Measurements from ENCODE around the gene ABHD1. TPM values are rescaled to one million over a fixed set of nuclear protein-coding genes. Genes with fewer than 3 reads are reported as not detected.

The ABHD1 gene
- total and polyA plus RNA-seq, 2 experiments from 2014 or later: 0.38 to 0.55 TPM

DNA sequence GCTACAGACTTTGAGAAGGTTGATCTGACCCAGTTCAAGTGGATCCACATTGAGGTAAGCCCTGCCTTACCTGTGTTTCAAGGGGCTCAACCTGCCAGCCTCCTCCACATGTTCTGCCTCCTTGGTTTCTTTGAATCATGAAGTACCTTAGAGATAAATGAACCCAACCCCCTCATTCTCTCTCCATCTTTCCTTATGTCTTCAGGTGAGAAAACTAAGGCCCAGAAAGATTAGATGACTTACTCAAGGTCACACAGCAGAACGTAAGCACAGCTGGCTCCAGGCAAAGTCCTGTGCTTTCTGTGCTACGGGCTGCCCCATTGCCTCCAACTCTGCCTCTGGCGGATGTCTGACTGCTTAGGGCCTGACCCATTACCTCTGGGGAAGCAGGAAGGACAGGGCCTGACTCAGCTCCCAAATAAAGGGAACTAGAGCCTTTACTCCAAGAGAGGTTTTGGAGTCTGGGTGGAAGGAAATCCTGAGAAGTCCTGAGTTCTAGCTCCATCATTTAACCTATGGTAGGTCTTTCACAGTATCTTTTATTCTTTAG is 26.8 kb upstream of the ABHD1 start:
- no peak for DNase-seq (ENCODE audit: low spot score)
- Mint-ChIP-seq H3K27me3 (ENCODE audit: insufficient read depth, low read depth, poor library complexity) (peaks cover 24% of the 10 kb centered on the region), H3K27ac (no peak overlapping the region), H3K36me3 (ENCODE audit: low read depth) (no peaks in the 10 kb centered on the region; the same call in 2 of the 3 replicates), H3K9me3 (no peaks in the 10 kb centered on the region; the same call in 2 of the 3 replicates), H3K4me1 (peaks cover 9% of the 10 kb centered on the region), H3K4me3 (no peak overlapping the region)
- no peak overlapping the region for H2AFZ ChIP-seq
- H3K27me3 ChIP-seq (ENCODE audit: insufficient read depth): no peaks in the 10 kb centered on the region
- H3K4me1 ChIP-seq (ENCODE audit: insufficient read depth): peaks cover 4% of the 10 kb centered on the region; the same call in 1 of the 2 replicates
- no peaks in the 10 kb centered on the region; the same call in 1 of the 2 replicates for H4K20me1 ChIP-seq (replicated peaks; ENCODE audit: insufficient read depth)
- H3F3A ChIP-seq (replicated peaks; ENCODE audit: low read depth): no peaks in the 10 kb centered on the region
- no peaks in the 10 kb centered on the region for H3K9me2 ChIP-seq (ENCODE audit: insufficient read depth)
- H3K79me2 ChIP-seq (replicated peaks; ENCODE audit: insufficient read depth): no peaks in the 10 kb centered on the region
- H3K36me3 ChIP-seq (ENCODE audit: insufficient read depth): no peaks in the 10 kb centered on the region
- no peak overlapping the region for H3K4me3 ChIP-seq
- H3K27ac ChIP-seq (ENCODE audit: low read depth): no peak overlapping the region
- TF ChIP-seq ZNF331 (CRISPR knock-in tag; IDR thresholded peaks at IDR 0.05; ENCODE audit: low read depth) (no peak), NANOG (IDR thresholded peaks at IDR 0.05; ENCODE audit: borderline replicate concordance) (no peak), CREB1 (CRISPR knock-in tag; IDR thresholded peaks at IDR 0.05; ENCODE audit: low read depth) (no peak), EZH2 (IDR thresholded peaks at IDR 0.05; ENCODE audit: low read depth, unreplicated experiment) (no peak), JUNB (IDR thresholded peaks at IDR 0.05; ENCODE audit: unreplicated experiment) (no peak), STAT1 (IDR thresholded peaks at IDR 0.05; ENCODE audit: unreplicated experiment) (no peak)
- TF ChIP-seq, protein P1, sequence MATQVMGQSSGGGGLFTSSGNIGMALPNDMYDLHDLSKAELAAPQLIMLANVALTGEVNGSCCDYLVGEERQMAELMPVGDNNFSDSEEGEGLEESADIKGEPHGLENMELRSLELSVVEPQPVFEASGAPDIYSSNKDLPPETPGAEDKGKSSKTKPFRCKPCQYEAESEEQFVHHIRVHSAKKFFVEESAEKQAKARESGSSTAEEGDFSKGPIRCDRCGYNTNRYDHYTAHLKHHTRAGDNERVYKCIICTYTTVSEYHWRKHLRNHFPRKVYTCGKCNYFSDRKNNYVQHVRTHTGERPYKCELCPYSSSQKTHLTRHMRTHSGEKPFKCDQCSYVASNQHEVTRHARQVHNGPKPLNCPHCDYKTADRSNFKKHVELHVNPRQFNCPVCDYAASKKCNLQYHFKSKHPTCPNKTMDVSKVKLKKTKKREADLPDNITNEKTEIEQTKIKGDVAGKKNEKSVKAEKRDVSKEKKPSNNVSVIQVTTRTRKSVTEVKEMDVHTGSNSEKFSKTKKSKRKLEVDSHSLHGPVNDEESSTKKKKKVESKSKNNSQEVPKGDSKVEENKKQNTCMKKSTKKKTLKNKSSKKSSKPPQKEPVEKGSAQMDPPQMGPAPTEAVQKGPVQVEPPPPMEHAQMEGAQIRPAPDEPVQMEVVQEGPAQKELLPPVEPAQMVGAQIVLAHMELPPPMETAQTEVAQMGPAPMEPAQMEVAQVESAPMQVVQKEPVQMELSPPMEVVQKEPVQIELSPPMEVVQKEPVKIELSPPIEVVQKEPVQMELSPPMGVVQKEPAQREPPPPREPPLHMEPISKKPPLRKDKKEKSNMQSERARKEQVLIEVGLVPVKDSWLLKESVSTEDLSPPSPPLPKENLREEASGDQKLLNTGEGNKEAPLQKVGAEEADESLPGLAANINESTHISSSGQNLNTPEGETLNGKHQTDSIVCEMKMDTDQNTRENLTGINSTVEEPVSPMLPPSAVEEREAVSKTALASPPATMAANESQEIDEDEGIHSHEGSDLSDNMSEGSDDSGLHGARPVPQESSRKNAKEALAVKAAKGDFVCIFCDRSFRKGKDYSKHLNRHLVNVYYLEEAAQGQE (IDR thresholded peaks at IDR 0.05; ENCODE audit: unreplicated experiment): no peak
- TF ChIP-seq, protein P2, sequence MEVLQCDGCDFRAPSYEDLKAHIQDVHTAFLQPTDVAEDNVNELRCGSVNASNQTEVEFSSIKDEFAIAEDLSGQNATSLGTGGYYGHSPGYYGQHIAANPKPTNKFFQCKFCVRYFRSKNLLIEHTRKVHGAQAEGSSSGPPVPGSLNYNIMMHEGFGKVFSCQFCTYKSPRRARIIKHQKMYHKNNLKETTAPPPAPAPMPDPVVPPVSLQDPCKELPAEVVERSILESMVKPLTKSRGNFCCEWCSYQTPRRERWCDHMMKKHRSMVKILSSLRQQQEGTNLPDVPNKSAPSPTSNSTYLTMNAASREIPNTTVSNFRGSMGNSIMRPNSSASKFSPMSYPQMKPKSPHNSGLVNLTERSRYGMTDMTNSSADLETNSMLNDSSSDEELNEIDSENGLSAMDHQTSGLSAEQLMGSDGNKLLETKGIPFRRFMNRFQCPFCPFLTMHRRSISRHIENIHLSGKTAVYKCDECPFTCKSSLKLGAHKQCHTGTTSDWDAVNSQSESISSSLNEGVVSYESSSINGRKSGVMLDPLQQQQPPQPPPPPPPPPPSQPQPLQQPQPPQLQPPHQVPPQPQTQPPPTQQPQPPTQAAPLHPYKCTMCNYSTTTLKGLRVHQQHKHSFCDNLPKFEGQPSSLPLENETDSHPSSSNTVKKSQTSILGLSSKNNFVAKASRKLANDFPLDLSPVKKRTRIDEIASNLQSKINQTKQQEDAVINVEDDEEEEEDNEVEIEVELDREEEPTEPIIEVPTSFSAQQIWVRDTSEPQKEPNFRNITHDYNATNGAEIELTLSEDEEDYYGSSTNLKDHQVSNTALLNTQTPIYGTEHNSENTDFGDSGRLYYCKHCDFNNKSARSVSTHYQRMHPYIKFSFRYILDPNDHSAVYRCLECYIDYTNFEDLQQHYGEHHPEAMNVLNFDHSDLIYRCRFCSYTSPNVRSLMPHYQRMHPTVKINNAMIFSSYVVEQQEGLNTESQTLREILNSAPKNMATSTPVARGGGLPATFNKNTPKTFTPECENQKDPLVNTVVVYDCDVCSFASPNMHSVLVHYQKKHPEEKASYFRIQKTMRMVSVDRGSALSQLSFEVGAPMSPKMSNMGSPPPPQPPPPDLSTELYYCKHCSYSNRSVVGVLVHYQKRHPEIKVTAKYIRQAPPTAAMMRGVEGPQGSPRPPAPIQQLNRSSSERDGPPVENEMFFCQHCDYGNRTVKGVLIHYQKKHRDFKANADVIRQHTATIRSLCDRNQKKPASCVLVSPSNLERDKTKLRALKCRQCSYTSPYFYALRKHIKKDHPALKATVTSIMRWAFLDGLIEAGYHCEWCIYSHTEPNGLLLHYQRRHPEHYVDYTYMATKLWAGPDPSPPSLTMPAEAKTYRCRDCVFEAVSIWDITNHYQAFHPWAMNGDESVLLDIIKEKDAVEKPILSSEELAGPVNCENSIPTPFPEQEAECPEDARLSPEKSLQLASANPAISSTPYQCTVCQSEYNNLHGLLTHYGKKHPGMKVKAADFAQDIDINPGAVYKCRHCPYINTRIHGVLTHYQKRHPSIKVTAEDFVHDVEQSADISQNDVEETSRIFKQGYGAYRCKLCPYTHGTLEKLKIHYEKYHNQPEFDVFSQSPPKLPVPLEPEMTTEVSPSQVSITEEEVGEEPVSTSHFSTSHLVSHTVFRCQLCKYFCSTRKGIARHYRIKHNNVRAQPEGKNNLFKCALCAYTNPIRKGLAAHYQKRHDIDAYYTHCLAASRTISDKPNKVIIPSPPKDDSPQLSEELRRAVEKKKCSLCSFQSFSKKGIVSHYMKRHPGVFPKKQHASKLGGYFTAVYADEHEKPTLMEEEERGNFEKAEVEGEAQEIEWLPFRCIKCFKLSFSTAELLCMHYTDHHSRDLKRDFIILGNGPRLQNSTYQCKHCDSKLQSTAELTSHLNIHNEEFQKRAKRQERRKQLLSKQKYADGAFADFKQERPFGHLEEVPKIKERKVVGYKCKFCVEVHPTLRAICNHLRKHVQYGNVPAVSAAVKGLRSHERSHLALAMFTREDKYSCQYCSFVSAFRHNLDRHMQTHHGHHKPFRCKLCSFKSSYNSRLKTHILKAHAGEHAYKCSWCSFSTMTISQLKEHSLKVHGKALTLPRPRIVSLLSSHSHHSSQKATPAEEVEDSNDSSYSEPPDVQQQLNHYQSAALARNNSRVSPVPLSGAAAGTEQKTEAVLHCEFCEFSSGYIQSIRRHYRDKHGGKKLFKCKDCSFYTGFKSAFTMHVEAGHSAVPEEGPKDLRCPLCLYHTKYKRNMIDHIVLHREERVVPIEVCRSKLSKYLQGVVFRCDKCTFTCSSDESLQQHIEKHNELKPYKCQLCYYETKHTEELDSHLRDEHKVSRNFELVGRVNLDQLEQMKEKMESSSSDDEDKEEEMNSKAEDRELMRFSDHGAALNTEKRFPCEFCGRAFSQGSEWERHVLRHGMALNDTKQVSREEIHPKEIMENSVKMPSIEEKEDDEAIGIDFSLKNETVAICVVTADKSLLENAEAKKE (CRISPR knock-in tag; IDR thresholded peaks at IDR 0.05): no peak
- TF ChIP-seq, protein P3, sequence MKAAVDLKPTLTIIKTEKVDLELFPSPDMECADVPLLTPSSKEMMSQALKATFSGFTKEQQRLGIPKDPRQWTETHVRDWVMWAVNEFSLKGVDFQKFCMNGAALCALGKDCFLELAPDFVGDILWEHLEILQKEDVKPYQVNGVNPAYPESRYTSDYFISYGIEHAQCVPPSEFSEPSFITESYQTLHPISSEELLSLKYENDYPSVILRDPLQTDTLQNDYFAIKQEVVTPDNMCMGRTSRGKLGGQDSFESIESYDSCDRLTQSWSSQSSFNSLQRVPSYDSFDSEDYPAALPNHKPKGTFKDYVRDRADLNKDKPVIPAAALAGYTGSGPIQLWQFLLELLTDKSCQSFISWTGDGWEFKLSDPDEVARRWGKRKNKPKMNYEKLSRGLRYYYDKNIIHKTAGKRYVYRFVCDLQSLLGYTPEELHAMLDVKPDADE (IDR thresholded peaks at IDR 0.05): no peak
- no peak overlapping the region for H3K4me2 ChIP-seq
- ATAC-seq: no peak

All from GM23338 (cell line).